Ovary (tissue), 9 donors: ENCODE measurements around the gene MX2. TPM values are rescaled to one million over a fixed set of nuclear protein-coding genes. Genes with fewer than 3 reads are reported as not detected.

Source experiments
- DNase-seq, 5 donors: peaks; one replicate each; pipeline ENCODE4 v3.0.0-alpha.2; 2019 to 2020
- H3K27ac ChIP-seq, 2 donors: fragments of 200-600 bp; one replicate each; pipeline versions ENCODE4 v1.5.1 to v1.8.0; 2019 to 2022
- H3K27me3 ChIP-seq: fragments of 200-600 bp; one replicate; pipeline ENCODE4 v1.8.0; 2022
- H3K36me3 ChIP-seq: fragments of 200-600 bp; sonication (generic); one replicate; pipeline ENCODE4 v1.5.1; 2019
- H3K4me1 ChIP-seq: one replicate; pipeline ENCODE4 v1.8.1; 2013; ENCODE audit warnings: mild to moderate bottlenecking, moderate library complexity; ENCODE audit not compliant: insufficient read depth
- H3K4me3 ChIP-seq: fragments of 200-600 bp; sonication (generic); one replicate; pipeline ENCODE4 v1.5.1; 2017
- H3K9me3 ChIP-seq, 2 donors: fragments of 200-600 bp in 1 of 2; sonication (generic) in 1 of 2; one replicate each; pipeline versions ENCODE4 v1.5.1 to v1.8.1; 2013 to 2019; ENCODE audit warnings: mild to moderate bottlenecking in 1 of 2, moderate library complexity in 1 of 2
- CTCF ChIP-seq, 3 donors: fragments of 450-650 bp in 2 of 3; fragments of 200-600 bp in 1 of 3; IDR thresholded peaks; one replicate each; pipeline versions ENCODE4 v1.5.1 to v1.8.0; 2016 to 2022; ENCODE audit warnings: antibody characterized with exemption in 3 of 3, mild to moderate bottlenecking in 1 of 3
- EP300 ChIP-seq: sonication (generic); formaldehyde crosslinking; IDR thresholded peaks from one replicate; pipeline ENCODE4 v1.6.1; 2017; ENCODE audit warnings: antibody characterized with exemption
- POLR2A ChIP-seq: fragments of 450-650 bp; IDR thresholded peaks from one replicate; pipeline ENCODE4 v1.6.1; 2017; ENCODE audit warnings: antibody characterized with exemption, mild to moderate bottlenecking, moderate library complexity
- WGBS, 3 donors: extraction: QIAGEN DNeasy Blood & Tissue Kit in 1 of 3; methylation state at CpG; one replicate each; pipeline versions ENCODE4 v1.1.5 to v1.1.7; 2013 to 2017; 5-methylcytosine and 5-hydroxymethylcytosine counted together
- intact Hi-C, 4 donors: fragments of 100-400 bp; cut with DNase I; formaldehyde crosslinking; loops; one replicate each; pipeline versions ENCODE4 v1.11.0 to v1.15.1; 2022 to 2023
- polyA plus RNA-seq, 2 donors: library from polyadenylated mRNA; stranded (reverse); fragments of 200-250 nt in 1 of 2; fragments of 350-450 nt in 1 of 2; fragmentation: Illumina TruSeq in 1 of 2; extraction: RNeasy Lipid Tissue Mini Kit (QIAGEN cat#74804) in 1 of 2; gene quantifications; one replicate each; pipeline ENCODE4 v1.2.3, GENCODE V29; 2013 to 2014
- total RNA-seq, 7 donors: library from RNA; depleted of rRNA in 2 of 7; stranded (reverse); fragments of >200 nt in 2 of 7; fragmentation: NEBNext Ultra II Directional in 3 of 7; extraction: Animal tissue kit (Norgen Biotek cat#: 25700) in 3 of 7; gene quantifications; one replicate each; pipeline versions ENCODE4 v1.1.0 to v1.2.4, GENCODE V29; 2016 to 2023
- donor health status: DM: no; HTN: no; CAD: no; lungs with moderate emphysema.
- donor health status: DM: no; HTN: no; CAD: no.
- donor health status: Bipolar disorder and iron deficiency.
- donor health status: DM: yes; HTN: yes; CAD: no.
- donor health status: DM: no; HTN: no; CAD: no.
- donor health status: DM: yes; HTN: yes; CAD: no.

MX2 gene
- total and polyA plus RNA-seq, 9 donors: 2.6 to 34.6 (median 5.1) TPM

- H3K9me3 ChIP-seq: no peaks in the 10 kb centered on the region
- 96 to 97% (median 96%) methylated on average over 16 of the region's 16 CpGs for WGBS, 3 donors
- intact Hi-C loops: no loop called here
- H3K4me1 ChIP-seq: no peaks in the 10 kb centered on the region
- no peak overlapping the region for H3K4me3 ChIP-seq
- H3K27me3 ChIP-seq: no peaks in the 10 kb centered on the region
- TF ChIP-seq EP300: no peak
- TF ChIP-seq CTCF (IDR thresholded peaks at IDR 0.05): no peak
- TF ChIP-seq POLR2A: no peak
- no peak for DNase-seq
- no peaks in the 10 kb centered on the region for H3K36me3 ChIP-seq
- H3K27ac ChIP-seq: no peak overlapping the region
Measured at GRCh38 chr21:41398831-41399230, 37.0 kb downstream of the MX2 start.

DNA sequence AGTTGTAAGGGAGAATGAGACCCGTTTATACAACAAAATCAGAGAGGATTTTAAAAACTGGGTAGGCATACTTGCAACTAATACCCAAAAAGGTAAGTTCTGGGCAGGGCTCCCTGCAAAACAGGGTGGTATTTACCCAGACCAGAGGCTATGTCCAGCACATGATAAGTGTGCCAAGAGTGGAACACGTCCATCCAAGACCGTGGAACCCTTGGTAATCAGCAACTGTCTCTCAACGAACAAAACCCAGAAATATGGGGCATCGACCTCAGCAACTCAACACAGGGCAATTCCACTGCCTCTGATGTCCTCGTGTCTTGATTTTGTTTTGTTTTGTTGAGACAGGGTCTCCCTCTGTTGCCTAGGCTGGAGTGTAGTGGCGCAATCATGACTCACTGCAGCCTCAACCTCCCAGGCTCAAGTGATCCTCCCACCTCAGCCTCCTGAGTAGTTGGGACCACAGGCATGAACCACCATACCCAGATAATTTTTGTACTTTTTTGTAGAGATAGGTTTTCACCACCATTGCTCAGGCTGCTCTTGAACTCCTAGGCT lies 37.5 kb downstream of the MX2 start:
- Histone ChIP-seq H3K4me3 (no peak overlapping the region), H3K27me3 (no peaks in the 10 kb centered on the region), H3K27ac (no peak overlapping the region), H3K4me1 (no peaks in the 10 kb centered on the region), H3K36me3 (no peaks in the 10 kb centered on the region), H3K9me3 (no peaks in the 10 kb centered on the region)
- TF ChIP-seq EP300 (no peak), POLR2A (no peak), CTCF (IDR thresholded peaks at IDR 0.05) (no peak)
- intact Hi-C loops: no loop called here
- 92 to 95% (median 94%) methylated on average over 7 of the region's 7 CpGs for WGBS, 3 donors
- no peak for DNase-seq

- Histone ChIP-seq H3K36me3 (no peaks in the 10 kb centered on the region), H3K4me3 (no peak overlapping the region), H3K27me3 (no peaks in the 10 kb centered on the region), H3K27ac (no peak overlapping the region), H3K4me1 (no peaks in the 10 kb centered on the region), H3K9me3 (no peaks in the 10 kb centered on the region)
- intact Hi-C loops: no loop called here
- 88 to 92% (median 89%) methylated on average over 11 of the region's 11 CpGs for WGBS, 3 donors
- no peak for DNase-seq
- TF ChIP-seq CTCF (IDR thresholded peaks at IDR 0.05) (no peak), EP300 (no peak), POLR2A (no peak)
Measured at GRCh38 chr21:41402231-41402630, 40.4 kb downstream of the MX2 start.

- intact Hi-C loops: no loop called here
- no peaks in the 10 kb centered on the region for H3K4me1 ChIP-seq
- H3K27me3 ChIP-seq: no peaks in the 10 kb centered on the region
- TF ChIP-seq EP300 (no peak), CTCF (IDR thresholded peaks at IDR 0.05) (no peak), POLR2A (no peak)
- no peak overlapping the region for H3K4me3 ChIP-seq
- DNase-seq: no peak
- H3K27ac ChIP-seq: no peak overlapping the region
- WGBS, 3 donors: 92 to 95% (median 94%) methylated on average over 10 of the region's 10 CpGs
- H3K36me3 ChIP-seq: no peaks in the 10 kb centered on the region
- H3K9me3 ChIP-seq: no peaks in the 10 kb centered on the region
Measured at GRCh38 chr21:41402796-41403195, 41.0 kb downstream of the MX2 start.
